HG03066 (cell line): Measurements from ENCODE around the gene DLGAP4.

Source experiments
- ATAC-seq: cut with Tn5 transposase; IDR thresholded peaks from one replicate; pipeline ENCODE4 v1.9.1; 2021; ENCODE audit warnings: low read depth; ENCODE audit not compliant: unreplicated experiment

DLGAP4 gene

GRCh38 chr20:36305602-36306551 lies at the start of gene DLGAP4:
Gene DLGAP4, plus strand, starts transcription at chr20:36306339. Its CDS starts 125,379 bp downstream, at chr20:36431718.
- no peak for ATAC-seq

- no peak for ATAC-seq
Measured at GRCh38 chr20:36259177-36260061, 46.7 kb upstream of the DLGAP4 start.

GRCh38 chr20:36260316-36260715 lies 45.8 kb upstream of the DLGAP4 start:
- no peak for ATAC-seq

GRCh38 chr20:36261389-36262105 lies 44.6 kb upstream of the DLGAP4 start:
- no peak for ATAC-seq

- ATAC-seq = no peak
Measured at GRCh38 chr20:36262440-36262839, 43.7 kb upstream of the DLGAP4 start.

- no peak for ATAC-seq
Measured at GRCh38 chr20:36264426-36265246, 41.5 kb upstream of the DLGAP4 start.

GRCh38 chr20:36266189-36266588 lies 40.0 kb upstream of the DLGAP4 start:
- no peak for ATAC-seq

- no peak for ATAC-seq
Measured at GRCh38 chr20:36267605-36268381, 38.3 kb upstream of the DLGAP4 start.

- ATAC-seq = no peak
Measured at GRCh38 chr20:36268440-36269342, 37.4 kb upstream of the DLGAP4 start.

GRCh38 chr20:36269507-36269906 lies 36.6 kb upstream of the DLGAP4 start:
- no peak for ATAC-seq

GRCh38 chr20:36270744-36271638 lies 35.1 kb upstream of the DLGAP4 start:
- ATAC-seq = no peak

GRCh38 chr20:36271639-36272546 lies 34.2 kb upstream of the DLGAP4 start:
- no peak for ATAC-seq

- ATAC-seq = no peak
Measured at GRCh38 chr20:36272547-36273220, 33.5 kb upstream of the DLGAP4 start.

GRCh38 chr20:36273414-36274180 lies 32.5 kb upstream of the DLGAP4 start:
- no peak for ATAC-seq
